H9 (cell line): ENCODE results near the gene DISP1. TPM values are rescaled to one million over a fixed set of nuclear protein-coding genes. Genes with fewer than 3 reads are reported as not detected.

Source experiments
- DNase-seq: peaks from one replicate; pipeline ENCODE4 v3.0.0-alpha.2; 2017
- H2AFZ ChIP-seq: one replicate; pipeline ENCODE4 v1.6.1; 2013; ENCODE audit warnings: mild to moderate bottlenecking, low read length, control low read depth, moderate library complexity
- H2AK5ac ChIP-seq: 2 replicates; pipeline ENCODE4 v1.6.1; 2013; ENCODE audit warnings: low read length, control low read depth, mixed read lengths; ENCODE audit not compliant: insufficient read length
- H2BK120ac ChIP-seq: one replicate; pipeline ENCODE4 v1.6.1; 2013; ENCODE audit warnings: low read depth, mild to moderate bottlenecking, low read length, control low read depth, inconsistent platforms; ENCODE audit not compliant: poor library complexity, severe bottlenecking
- H2BK12ac ChIP-seq: 2 replicates; pipeline ENCODE4 v1.6.1; 2013; ENCODE audit warnings: low read length, control low read depth, mixed read lengths, low read depth; ENCODE audit not compliant: insufficient read length
- H2BK15ac ChIP-seq: 2 replicates; pipeline ENCODE4 v1.6.1; 2013; ENCODE audit warnings: low read depth, low read length, control low read depth
- H2BK20ac ChIP-seq: one replicate; pipeline ENCODE4 v1.6.1; 2013; ENCODE audit warnings: low read depth, mild to moderate bottlenecking, low read length, control low read depth, inconsistent platforms; ENCODE audit not compliant: poor library complexity, severe bottlenecking
- H2BK5ac ChIP-seq: 2 replicates; pipeline ENCODE4 v1.6.1; 2013; ENCODE audit warnings: low read length, control low read depth, mixed read lengths; ENCODE audit not compliant: insufficient read length
- H3K14ac ChIP-seq: 2 replicates; pipeline ENCODE4 v1.6.1; 2013; ENCODE audit warnings: low read length, control low read depth; ENCODE audit not compliant: insufficient read depth
- H3K18ac ChIP-seq: 2 replicates; pipeline ENCODE4 v1.6.1; 2013; ENCODE audit warnings: low read depth, mild to moderate bottlenecking, mixed read lengths, low read length, control low read depth; ENCODE audit not compliant: insufficient read length
- H3K23ac ChIP-seq: 2 replicates; pipeline ENCODE4 v1.6.1; 2013; ENCODE audit warnings: low read length, control low read depth, mixed read lengths, low read depth; ENCODE audit not compliant: insufficient read length
- H3K23me2 ChIP-seq: 2 replicates; pipeline ENCODE4 v1.6.1; 2013; ENCODE audit warnings: low read depth, mild to moderate bottlenecking, mixed read lengths, low read length, control low read depth; ENCODE audit not compliant: insufficient read length, poor library complexity, severe bottlenecking
- H3K27ac ChIP-seq: 2 replicates; pipeline ENCODE4 v1.5.1; 2013; ENCODE audit warnings: low read length, control low read depth, mixed read lengths, low read depth; ENCODE audit not compliant: insufficient read length
- H3K27me3 ChIP-seq: 2 replicates; pipeline ENCODE4 v1.6.1; 2013; ENCODE audit warnings: low read length, control low read depth, inconsistent platforms; ENCODE audit not compliant: insufficient read depth
- H3K4ac ChIP-seq: 2 replicates; pipeline ENCODE4 v1.6.1; 2013; ENCODE audit warnings: low read depth, mild to moderate bottlenecking, control low read depth, inconsistent platforms, low read length, moderate library complexity
- H3K4me1 ChIP-seq: 2 replicates; pipeline ENCODE4 v1.6.1; 2013; ENCODE audit warnings: low read length, control low read depth, inconsistent platforms; ENCODE audit not compliant: insufficient read depth
- H3K4me2 ChIP-seq: 2 replicates; pipeline ENCODE4 v1.6.1; 2013; ENCODE audit warnings: low read length, control low read depth, mixed read lengths; ENCODE audit not compliant: insufficient read length, insufficient read depth
- H3K56ac ChIP-seq: 2 replicates; pipeline ENCODE4 v1.6.1; 2013; ENCODE audit warnings: low read depth, mild to moderate bottlenecking, mixed read lengths, low read length, control low read depth; ENCODE audit not compliant: insufficient read length
- H3K79me1 ChIP-seq: 2 replicates; pipeline ENCODE4 v1.6.1; 2013; ENCODE audit warnings: low read depth, mild to moderate bottlenecking, moderate library complexity, low read length, control low read depth, inconsistent platforms; ENCODE audit not compliant: insufficient read depth, poor library complexity, severe bottlenecking
- H3K79me2 ChIP-seq: 2 replicates; pipeline ENCODE4 v1.6.1; 2013; ENCODE audit warnings: low read length, control low read depth, inconsistent platforms; ENCODE audit not compliant: insufficient read depth
- H3K9ac ChIP-seq: 2 replicates; pipeline ENCODE4 v1.6.1; 2013; ENCODE audit warnings: low read length, control low read depth, mixed read lengths; ENCODE audit not compliant: insufficient read length; ENCODE audit errors: extremely low read depth
- H3K9me3 ChIP-seq: one replicate; pipeline ENCODE4 v1.6.1; 2013; ENCODE audit warnings: low read depth, low read length, inconsistent platforms; ENCODE audit not compliant: control insufficient read depth
- H3T11ph ChIP-seq: one replicate; pipeline ENCODE4 v1.6.1; 2013; ENCODE audit warnings: mild to moderate bottlenecking, low read length, control low read depth, inconsistent platforms
- H4K20me1 ChIP-seq: one replicate; pipeline ENCODE4 v1.6.1; 2013; ENCODE audit not compliant: control insufficient read depth, insufficient read length, insufficient read depth
- H4K5ac ChIP-seq: 2 replicates; pipeline ENCODE4 v1.6.1; 2013; ENCODE audit warnings: low read depth, mild to moderate bottlenecking, mixed read lengths, low read length, control low read depth; ENCODE audit not compliant: insufficient read length
- H4K8ac ChIP-seq: replicated peaks from 2 replicates; pipeline ENCODE4 v1.6.1; 2013; ENCODE audit warnings: low read length, control low read depth, mixed read lengths, low read depth; ENCODE audit not compliant: insufficient read length
- H4K91ac ChIP-seq: 2 replicates; pipeline ENCODE4 v1.6.1; 2013; ENCODE audit warnings: low read depth, mild to moderate bottlenecking, moderate library complexity, mixed read lengths, low read length, control low read depth; ENCODE audit not compliant: insufficient read length
- H3K27ac Mint-ChIP-seq, 3 experiments: 2 replicates in 2 of 3; 3 replicates in 1 of 3; pipeline ENCODE4 v1.8.0; 2020 to 2021; ENCODE audit warnings: mixed read lengths in 3 of 3, mild to moderate bottlenecking in 1 of 3, moderate library complexity in 1 of 3
- H3K27me3 Mint-ChIP-seq: 2 replicates; pipeline ENCODE4 v1.8.0; 2021; ENCODE audit warnings: low read depth, mild to moderate bottlenecking, moderate library complexity, mixed read lengths
- H3K36me3 Mint-ChIP-seq, 3 experiments: 2 replicates in 2 of 3; 3 replicates in 1 of 3; pipeline ENCODE4 v1.8.0; 2020 to 2021; ENCODE audit warnings: low read depth in 3 of 3, mixed read lengths in 3 of 3; ENCODE audit not compliant: insufficient read depth in 1 of 3
- H3K4me1 Mint-ChIP-seq, 2 experiments: 2 replicates each; pipeline ENCODE4 v1.8.0; 2020; ENCODE audit warnings: mixed read lengths in 2 of 2
- H3K4me3 Mint-ChIP-seq, 2 experiments: 2 replicates in 1 of 2; 3 replicates in 1 of 2; pipeline ENCODE4 v1.8.0; 2020 to 2021; ENCODE audit warnings: mild to moderate bottlenecking in 2 of 2, mixed read lengths in 2 of 2, moderate library complexity in 1 of 2
- H3K9me3 Mint-ChIP-seq, 2 experiments: 2 replicates in 1 of 2; 3 replicates in 1 of 2; pipeline ENCODE4 v1.8.0; 2020; ENCODE audit warnings: mild to moderate bottlenecking in 2 of 2, mixed read lengths in 2 of 2, moderate library complexity in 1 of 2
- WGBS: extraction: QIAGEN DNeasy Blood & Tissue Kit; methylation state at CpG from one replicate; pipeline ENCODE4 v1.1.7; 2013; ENCODE audit warnings: missing lambda C conversion rate, low lambda C conversion rate, mixed read lengths; ENCODE audit not compliant: insufficient read length; ENCODE audit errors: extremely low coverage; 5-methylcytosine and 5-hydroxymethylcytosine counted together
- total RNA-seq: library from RNA; stranded (reverse); gene quantifications from 2 replicates; pipeline ENCODE4 v1.2.1, GENCODE V29; 2021
- TF ChIP-seq, protein P1 (sequence below): fragments of 200-600 bp; sonication (generic); conservative IDR thresholded peaks from 3 replicates; pipeline ENCODE4 v1.8.0; 2021; ENCODE audit warnings: antibody characterized with exemption, mild to moderate bottlenecking

The DISP1 gene
- total RNA-seq, 1 experiment from 2014 or later, result 2.6 TPM

DNA sequence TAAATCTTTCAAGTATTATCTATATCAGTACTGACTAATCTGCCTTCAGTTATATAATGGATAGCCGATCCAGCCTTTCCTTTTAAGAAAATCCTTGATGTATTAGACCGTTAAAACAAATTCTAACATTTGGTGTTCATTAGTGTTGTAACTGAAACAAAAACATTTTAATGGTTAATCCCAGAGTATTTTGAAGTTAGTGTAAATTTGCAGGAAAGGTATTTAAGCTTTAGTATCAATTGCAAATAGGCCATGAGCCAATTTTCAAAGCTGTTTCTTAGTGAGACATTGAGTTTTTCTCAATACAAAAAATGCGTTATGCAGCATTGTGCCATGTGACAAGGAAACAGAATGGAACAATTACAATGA lies 29.6 kb downstream of the DISP1 start:
- Mint-ChIP-seq H3K27ac (peak overlapping the region in 2 of 3 experiments; percentile 30 to 96; a peak in 4 of 7 replicates), H3K4me1 (peaks cover 17 to 34% of the 10 kb centered on the region in 2 experiments)

More for the DNA sequence above, 29.6 kb downstream of the DISP1 start:
- Histone ChIP-seq H3K27ac (no peak overlapping the region), H3K23me2 (no peaks in the 10 kb centered on the region), H2BK12ac (no peak overlapping the region), H3K79me1 (no peaks in the 10 kb centered on the region), H3K79me2 (no peaks in the 10 kb centered on the region), H2BK5ac (no peak overlapping the region), H3K56ac (no peak overlapping the region), H3K9me3 (no peaks in the 10 kb centered on the region), H3K4ac (no peak overlapping the region), H4K20me1 (no peaks in the 10 kb centered on the region), H3K9ac (no peak overlapping the region), H3K23ac (no peak overlapping the region), H3K27me3 (no peaks in the 10 kb centered on the region), H2BK15ac (no peak overlapping the region), H3K18ac (no peak overlapping the region), H4K5ac (no peak overlapping the region), H2AK5ac (no peak overlapping the region), H3K4me1 (no peaks in the 10 kb centered on the region), H2BK20ac (no peak overlapping the region), H4K8ac (no peak overlapping the region), H3K14ac (no peak overlapping the region), H3K4me2 (no peak overlapping the region), H3T11ph (no peak overlapping the region), H2BK120ac (no peak overlapping the region), H4K91ac (no peak overlapping the region), H2AFZ (no peak overlapping the region)
- no peaks in the 10 kb centered on the region for H3K27me3 Mint-ChIP-seq
- TF ChIP-seq, protein P1, sequence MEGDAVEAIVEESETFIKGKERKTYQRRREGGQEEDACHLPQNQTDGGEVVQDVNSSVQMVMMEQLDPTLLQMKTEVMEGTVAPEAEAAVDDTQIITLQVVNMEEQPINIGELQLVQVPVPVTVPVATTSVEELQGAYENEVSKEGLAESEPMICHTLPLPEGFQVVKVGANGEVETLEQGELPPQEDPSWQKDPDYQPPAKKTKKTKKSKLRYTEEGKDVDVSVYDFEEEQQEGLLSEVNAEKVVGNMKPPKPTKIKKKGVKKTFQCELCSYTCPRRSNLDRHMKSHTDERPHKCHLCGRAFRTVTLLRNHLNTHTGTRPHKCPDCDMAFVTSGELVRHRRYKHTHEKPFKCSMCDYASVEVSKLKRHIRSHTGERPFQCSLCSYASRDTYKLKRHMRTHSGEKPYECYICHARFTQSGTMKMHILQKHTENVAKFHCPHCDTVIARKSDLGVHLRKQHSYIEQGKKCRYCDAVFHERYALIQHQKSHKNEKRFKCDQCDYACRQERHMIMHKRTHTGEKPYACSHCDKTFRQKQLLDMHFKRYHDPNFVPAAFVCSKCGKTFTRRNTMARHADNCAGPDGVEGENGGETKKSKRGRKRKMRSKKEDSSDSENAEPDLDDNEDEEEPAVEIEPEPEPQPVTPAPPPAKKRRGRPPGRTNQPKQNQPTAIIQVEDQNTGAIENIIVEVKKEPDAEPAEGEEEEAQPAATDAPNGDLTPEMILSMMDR, result no peak
- H3K36me3 Mint-ChIP-seq, result peaks cover 2 to 16% (median 4%) of the 10 kb centered on the region in 3 experiments
- 0 out of 5 replicates have a peak overlapping the region, but pooled peaks of 1 of the 2 experiments have one; percentile 34 for H3K4me3 Mint-ChIP-seq
- no CpG with 5 or more reads among the region's 3 CpGs for WGBS
- H3K9me3 Mint-ChIP-seq, result peaks cover 1 to 2% of the 10 kb centered on the region in 2 experiments; a peak in 4 of 5 replicates
- no peak for DNase-seq
